Myocyte (in vitro differentiated cells): ENCODE measurements around the gene C3. TPM values are rescaled to one million over a fixed set of nuclear protein-coding genes. Genes with fewer than 3 reads are reported as not detected.
A peak's percentile ranks its signal among the peaks of the same experiment; 100 is the strongest.
"Not testable (repeated sequence)": the region's sequence is repeated elsewhere in the genome, so short reads cannot be mapped to it uniquely, and the experiment has no call there.

Experiments
- DNase-seq: peaks from one replicate; pipeline ENCODE4 v3.0.0-alpha.2; 2012; ENCODE audit warnings: low read depth
- polyA plus RNA-seq: library from polyadenylated mRNA; unstranded; fragments of >200 nt; gene quantifications from one replicate; pipeline ENCODE4 v1.2.1, GENCODE V29; 2012; ENCODE audit warnings: missing spikeins
- total RNA-seq: library from RNA; depleted of rRNA; stranded (reverse); fragments of >200 nt; gene quantifications from 2 replicates; pipeline ENCODE4 v1.2.3, GENCODE V29; 2014

The C3 gene
- total RNA-seq: 2.1 and 7.2 TPM in 2 replicates
- polyA plus RNA-seq: 0.86 TPM

GRCh38 chr19:6720369-6721137, at the start of gene C3:
Gene C3, minus strand, starts transcription at chr19:6720650. Its CDS starts 61 bp downstream, at chr19:6720589.
- no peak for DNase-seq

- peak; percentile 9 for DNase-seq
These were observed 48.7 kb upstream of the C3 start for GRCh38 chr19:6769006-6769619.

DNA sequence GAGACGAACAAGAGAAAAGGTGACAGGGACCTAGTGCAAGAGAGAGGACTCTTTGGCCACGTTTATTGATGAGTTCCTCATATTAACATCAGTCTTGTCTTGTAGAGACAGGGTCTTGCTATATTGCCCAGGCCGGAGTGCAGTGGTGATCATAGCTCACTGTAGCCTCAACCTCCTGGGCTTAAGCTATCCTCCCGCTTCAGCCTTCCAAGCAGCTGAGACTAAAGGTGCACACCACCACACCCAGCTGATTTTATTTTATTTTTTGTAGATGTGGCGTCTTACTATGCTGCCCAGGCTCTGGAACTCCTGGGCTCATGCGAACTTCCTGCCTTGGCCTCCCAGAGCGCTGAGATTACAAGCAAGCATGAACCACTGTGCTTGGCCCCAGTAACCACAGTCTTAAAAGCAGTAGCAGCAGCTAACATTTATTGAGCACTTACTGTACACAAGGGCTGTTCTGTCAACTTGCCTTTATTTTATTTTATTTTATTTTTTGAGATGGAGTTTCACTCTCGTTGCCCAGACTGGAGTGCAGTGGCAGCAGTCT, 47.9 kb upstream of the C3 start:
- DNase-seq: no peak

GRCh38 chr19:6767357-6768235, 47.1 kb upstream of the C3 start, which contains the start of gene SH2D3A:
Gene SH2D3A, minus strand, starts transcription at chr19:6767435. Its CDS starts 3,687 bp downstream, at chr19:6763748.
- no peak for DNase-seq

- DNase-seq: no peak
These were observed 46.6 kb upstream of the C3 start for GRCh38 chr19:6767081-6767356.

DNA sequence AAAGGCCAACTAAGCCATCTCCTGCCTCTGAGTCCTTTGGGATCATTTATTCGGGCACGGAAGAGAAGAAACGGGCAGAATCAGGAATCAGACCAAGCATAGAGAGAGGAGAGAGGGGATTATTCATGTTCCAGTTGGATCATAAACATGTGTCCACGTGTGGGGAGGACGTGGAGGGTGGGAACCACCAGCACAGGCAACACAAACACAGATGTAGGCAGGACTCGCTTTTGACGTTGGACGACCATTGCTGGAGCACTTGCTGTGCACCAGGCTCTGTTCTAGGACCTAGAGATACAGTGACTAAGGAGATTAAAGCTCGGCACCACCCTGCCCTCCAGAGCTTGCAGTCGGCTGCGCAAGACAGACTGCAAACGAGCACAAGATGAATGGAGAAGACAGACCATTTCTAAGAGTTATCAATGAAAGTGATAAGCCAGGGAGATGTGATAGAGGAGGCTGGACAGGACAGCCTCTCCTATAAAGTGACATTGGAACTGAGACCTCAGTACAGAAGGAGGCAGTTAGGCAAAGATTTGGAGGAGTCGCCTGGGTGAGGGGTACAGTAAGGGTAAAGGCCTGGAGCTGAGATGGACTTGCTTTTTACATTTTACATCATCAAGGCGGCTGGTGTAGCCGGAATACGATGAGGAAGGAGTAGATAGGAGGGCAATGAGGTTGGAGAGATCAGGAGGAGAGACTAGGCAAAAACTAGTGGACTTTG, 46.1 kb upstream of the C3 start:
- DNase-seq: no peak

- no peak for DNase-seq
These were observed 45.4 kb upstream of the C3 start for GRCh38 chr19:6765738-6766356.

DNA sequence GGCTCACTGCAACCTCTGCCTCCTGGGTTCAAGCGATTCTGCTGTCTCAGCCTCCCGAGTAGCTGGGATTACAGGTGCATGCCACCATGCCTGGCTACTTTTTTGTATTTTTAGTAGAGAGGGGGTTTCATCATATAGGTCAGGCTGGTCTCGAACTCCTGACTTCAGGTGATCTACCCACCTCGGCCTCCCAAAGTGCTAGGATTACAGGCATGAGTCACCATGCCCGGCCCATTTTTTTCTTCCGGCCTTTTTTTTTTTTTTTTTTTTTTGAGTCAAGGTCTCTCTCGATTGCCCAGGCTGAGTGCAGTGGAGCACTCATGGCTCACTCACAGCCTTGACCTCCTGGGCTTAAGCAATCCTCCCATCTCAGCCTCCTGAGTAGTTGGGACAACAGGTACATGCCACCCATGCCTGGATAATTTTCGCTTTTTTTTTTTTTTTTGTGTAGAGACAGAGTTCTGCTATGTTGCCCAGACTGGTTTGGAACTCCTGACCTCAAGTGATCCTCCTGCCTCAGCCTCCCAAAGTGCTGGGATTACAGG, 41.9 kb upstream of the C3 start:
- not testable (repeated sequence) for DNase-seq

DNA sequence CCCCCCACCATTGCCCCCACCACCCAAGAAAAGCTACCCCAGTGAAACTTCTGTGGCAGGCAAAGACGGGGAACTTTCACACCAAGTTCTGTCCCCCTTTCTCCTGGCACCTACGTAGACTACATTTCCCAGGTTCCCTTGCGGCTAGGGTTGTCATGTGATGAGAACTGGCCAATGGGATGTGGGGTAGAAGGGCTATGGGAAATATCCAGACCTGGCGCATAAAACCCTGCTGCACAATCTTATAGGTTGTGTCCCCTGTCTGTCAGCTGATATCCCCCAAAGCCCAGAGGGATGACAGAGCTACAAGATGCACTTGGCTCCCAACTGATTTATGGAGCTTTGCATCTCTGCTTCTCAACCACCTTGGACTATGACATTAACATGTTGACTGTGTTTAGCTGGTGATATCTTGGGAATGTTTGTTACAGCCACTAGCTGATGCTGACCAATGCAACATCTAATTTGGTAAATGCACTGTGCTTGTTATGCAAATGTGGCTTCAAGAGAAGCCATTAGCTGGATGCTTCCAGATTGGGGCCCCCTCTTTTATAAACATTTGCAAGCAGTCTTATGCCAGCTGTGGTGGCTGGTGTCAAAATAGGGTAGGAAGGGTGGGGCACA, 40.7 kb upstream of the C3 start:
- DNase-seq: no peak

GRCh38 chr19:6760606-6761005, 40.2 kb upstream of the C3 start:
- no peak for DNase-seq

DNA sequence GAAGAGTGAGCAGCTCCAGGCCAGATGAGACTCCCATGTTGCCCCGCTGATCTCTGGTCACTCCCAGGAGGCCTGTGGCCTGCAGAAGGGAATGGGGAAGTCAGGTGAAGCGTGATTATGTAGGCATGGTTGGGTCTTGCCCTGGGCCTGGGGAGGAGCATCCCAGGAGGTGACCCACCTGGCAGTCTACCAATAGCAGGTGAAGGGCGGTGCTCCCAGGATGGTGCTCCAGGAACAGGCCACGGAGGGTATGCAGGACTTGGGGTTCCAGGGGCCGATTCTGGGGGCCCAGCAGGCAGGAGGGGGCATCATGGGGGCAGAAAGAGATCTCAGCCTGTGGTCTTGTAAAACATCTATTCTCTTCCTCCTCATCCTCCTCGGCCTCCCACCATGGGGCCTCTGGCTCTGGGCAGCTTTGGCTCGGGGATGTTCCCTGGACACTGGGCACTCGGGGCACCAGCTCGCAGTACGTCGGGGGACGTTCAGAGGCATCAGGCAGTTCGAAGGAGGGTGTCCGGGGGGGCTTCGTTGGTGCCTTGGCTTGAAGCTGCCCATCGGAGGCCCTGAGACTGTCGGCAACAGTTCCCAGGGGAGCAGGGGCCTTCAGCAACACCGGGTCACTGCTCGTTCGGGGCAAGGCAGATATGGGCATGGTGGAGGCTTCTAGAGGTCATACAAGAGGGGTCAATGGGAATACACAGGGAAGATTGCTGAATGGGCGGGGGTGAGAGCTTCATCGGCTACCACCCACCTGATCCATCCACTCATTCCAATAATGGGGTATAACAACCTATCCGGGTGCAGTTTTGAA, 34.4 kb upstream of the C3 start:
- DNase-seq: no peak

GRCh38 chr19:6754136-6754535, 33.7 kb upstream of the C3 start:
- DNase-seq: no peak

DNA sequence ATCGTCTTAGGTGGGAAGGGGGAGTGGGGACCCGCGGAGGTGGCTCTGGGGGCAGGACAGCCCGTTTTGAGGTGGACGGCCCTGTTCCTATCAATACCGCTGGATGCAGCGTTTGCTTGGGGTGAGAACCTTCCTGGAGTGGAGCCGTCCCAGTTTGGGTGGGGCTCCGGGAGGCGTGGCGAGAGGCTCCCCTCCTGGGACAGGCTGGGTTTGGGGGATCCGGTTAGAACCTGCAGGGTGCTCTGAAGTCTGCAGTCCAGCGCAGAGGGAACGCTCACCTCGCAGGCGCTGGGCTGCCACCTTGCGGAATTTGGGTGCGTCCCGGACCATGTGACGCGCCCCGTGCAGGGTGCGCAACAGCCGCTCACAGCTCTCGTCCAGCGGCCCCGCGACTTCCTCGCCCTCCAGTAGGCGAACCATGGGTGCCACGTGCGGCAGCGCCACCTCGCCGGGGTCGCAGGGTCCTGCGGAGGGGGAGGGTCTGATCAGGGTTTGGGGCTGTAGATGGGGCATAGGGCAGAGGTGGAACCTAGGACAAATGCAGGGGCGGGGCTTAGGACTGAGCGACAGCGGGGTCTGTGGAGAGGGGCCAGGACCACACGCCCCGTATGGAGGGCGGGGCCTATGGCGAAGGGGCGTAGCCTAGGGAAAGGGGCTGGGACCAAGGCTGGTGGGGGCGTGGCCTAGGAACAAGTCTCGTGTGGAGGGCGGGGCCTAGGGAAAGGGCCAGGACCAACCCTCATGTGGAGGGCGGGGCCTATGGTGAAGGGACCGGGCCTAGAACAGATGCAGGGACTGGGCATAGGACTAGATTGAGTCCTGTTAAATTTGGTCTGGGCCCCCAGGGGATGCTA, 33.0 kb upstream of the C3 start:
- DNase-seq: no peak

- no peak for DNase-seq
These were observed 32.1 kb upstream of the C3 start for GRCh38 chr19:6752256-6753177.

DNA sequence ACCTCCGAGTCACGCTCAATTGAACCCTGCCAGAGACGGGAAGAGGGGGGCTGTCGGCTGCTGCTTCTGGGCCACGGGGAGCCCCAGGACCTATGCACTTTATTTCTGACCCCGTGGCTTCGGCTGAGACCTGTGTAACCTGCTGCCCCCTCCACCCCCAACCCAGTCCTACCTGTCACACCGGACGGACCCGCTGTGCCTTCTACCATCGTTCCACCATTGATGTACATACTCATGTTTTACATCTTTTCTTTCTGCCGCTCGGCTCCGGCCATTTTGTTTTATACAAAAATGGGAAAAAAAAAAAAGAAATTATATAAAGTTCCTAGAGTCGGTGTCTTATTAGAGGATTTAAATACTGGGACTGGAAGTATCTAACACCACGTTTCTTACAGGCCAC, 30.7 kb upstream of the C3 start:
- no peak for DNase-seq

GRCh38 chr19:6750062-6750461, 29.6 kb upstream of the C3 start:
- DNase-seq: no peak

DNA sequence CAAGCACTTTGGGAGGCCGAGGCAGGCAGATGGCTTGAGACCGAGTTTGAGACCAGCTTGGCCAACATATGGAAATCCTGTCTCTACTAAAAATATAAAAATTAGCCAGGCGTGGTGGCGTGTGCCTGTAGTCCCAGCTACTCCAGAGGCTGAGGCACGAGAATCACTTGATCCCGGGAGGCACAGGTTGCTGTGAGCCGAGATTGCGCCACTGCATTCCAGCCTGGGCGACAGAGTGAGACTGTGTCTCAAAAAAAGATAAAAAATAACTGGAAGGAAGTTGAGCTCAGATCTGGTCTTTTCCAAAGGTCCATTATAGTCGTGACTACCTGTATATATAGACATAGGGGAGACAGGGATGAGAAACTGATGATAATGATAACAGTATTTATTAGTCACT, 28.1 kb upstream of the C3 start:
- DNase-seq: not testable (repeated sequence)
